IPS DF 19.7 (cell line): Measurements from ENCODE around the gene SMAD7.

ENCODE experiments used
- DNase-seq: peaks from one replicate; pipeline ENCODE4 v3.0.0-alpha.2; 2013; ENCODE audit warnings: low read depth, low spot score

The SMAD7 gene

DNA sequence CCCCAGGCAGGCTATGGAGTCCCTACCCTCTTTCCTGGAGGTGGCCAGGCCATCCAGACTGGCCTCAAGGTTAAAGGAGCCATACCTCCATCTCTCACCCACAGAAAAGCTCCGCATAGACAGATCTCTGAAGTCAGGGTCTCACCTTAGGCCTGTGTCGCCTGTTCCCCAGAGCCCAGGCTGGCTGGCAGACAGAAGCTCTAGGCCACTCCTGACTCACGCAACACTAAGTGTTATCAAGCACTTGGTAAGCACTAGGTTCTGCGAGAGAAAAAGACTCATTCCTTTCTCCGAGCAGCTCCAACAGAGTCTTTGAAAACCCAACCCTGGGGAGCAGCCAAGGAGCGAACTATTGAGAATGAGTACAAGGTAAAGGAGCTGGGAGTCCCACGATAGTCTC is 6.1 kb downstream of the SMAD7 start:
- DNase-seq: no peak

DNA sequence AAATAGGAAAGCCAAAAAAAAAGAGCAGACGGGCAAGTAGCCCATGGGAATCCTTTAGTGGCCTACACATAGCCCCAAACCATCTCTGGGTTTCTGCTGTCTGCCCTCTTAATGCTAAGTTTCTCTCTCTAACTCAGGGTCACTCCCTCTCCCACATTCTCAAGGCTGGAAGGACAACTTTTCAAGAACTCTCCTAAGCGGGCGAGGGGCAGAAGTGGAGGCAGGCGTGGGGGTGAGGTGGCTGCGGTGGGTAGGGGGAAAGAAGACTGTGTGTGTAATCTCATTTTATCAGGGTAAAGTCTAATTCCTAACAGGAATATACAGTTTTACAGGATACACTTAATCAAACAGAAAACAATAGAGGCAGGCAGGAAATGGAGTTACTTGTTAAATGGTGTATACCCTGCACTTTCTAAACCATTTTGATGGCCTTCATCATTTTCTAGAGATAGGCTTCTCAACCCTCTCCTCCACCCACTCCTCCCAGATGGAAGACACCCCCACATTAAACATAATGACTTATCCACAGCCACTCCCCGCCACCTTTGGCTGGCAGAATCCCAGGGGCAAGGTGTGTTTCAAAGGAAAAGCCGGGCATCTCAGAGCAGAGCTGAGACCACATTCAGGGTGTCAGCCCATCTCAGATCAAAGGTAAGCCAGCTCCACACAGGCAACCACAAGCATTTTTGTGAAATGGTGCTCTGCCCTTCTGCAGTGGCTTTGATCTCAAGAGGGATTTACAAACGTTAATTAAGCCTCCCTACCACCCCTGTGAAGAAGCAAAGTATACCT is 6.8 kb downstream of the SMAD7 start:
- DNase-seq: no peak

DNA sequence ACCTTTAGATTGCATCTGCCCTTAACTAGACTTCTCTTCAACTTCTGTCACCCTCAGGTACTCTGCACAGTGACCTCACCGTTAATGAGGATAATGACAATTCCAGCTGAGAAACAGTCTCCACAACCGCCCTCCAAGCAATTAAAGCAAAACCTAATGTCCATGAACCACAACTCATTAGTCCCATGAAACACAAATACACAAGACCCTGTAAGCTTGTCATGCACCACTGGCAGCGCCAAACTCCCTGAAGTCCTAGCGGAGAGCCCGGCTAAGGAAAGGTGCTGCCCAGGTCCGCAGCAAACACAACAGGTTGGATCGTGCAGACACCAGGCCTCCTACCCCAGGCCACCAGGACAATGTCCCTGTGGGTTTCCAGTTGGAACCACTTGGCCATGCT is 7.4 kb downstream of the SMAD7 start:
- no peak for DNase-seq

DNA sequence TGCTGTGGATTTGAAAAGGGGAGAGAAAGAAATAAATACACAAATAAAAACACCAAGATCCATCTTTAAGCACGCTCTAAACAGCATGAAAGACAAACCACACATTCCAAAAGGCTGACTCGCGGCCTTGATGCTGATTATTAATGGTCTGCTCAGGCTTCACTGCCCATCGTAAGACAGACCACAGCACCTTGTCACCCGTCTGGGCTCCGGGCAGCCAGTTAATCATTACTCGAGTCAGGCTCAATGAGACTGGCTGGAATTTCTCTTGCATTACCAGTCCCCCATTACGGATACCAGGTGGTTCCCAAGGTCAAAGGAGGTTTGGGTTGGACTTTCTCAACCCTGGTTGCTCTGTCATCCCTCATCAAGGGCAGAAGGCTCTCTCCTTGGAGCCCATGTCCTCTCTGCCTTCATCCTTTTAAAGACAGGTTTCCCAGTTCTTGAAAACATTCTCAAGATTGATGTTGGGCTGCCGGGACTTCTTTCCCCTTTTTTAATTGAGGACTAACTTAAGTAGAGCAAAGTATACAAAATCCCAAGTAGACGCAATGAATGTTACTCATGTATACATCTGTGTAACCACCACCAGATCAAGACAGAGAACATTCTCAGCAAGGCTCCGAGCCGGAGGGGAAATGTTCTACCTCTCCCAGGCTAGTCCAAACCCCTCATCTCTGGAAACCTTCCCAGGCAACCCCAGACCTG is 8.1 kb downstream of the SMAD7 start:
- DNase-seq: no peak

DNA sequence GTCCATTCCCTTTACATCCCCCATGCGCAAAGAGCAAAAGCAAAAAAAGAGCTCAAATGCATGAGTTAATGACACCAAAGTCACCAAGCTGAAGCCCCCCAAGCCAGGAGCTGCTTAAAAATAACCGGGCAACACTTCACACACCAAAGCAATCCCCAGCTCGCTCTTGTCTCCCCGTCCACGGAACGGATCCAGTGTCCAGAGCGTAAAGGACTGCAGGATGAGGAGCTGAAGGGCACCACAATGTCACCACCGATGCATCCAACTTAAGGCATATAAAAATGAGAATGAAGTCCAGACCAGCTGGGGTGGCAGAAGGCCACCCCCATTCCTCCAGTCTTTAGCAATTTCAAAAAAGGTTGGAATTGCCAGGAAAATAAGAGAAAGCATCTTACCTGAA is 8.7 kb downstream of the SMAD7 start:
- no peak for DNase-seq

DNA sequence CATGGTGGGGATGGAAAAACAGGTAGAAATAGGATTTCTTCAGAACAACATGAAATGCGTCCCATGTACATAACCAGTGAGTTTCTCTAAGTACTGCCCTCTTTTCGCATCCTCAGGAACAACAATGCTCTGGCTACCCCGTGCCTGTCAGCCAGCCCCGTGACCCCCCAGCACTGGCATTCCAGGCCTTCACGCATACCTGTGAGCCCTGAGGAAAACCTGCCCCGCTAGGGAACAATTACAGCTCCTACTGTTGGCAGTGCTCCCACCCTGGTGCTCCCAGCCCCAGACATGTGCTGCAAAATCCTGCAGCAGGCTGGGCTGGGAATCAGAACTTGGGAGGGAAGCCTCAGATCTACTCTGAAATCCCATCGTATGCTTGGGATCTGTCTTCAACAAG is 9.1 kb downstream of the SMAD7 start:
- no peak for DNase-seq

DNA sequence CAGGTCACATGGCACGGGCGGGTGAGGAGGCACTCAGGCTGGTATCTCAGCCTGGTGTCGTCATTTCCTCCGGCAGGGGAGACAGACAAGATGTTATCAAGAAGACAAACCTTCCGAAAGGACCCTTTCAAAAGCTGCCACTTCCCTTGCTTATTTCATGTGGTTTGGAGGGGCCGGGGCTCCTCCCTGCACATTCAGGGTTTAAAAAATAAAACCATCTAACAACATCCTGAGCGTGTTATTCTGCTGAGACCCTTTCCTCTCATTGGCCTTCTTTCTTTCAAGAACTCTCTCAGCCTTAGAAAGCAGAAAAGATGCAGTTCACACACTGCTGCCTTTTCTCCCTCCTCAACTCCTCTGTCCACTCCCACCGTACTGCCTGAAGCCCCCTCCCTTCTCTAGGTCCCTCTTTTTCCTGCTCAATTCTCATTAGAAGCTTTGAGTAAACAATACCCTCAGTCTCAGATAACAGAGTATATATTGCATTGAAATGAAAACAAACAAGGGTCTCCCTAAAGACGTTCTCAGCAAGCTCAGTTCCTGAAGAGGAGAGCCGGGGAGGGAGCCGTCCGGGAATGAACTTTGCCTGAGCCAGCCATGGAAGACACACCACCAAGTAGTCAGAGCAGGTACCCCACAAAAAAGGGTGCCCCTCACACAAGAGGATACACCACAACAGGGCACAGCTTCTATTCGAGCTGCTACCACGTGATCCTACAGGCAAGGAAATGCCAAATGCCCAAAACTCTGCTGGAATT is 9.7 kb downstream of the SMAD7 start:
- DNase-seq: no peak

DNA sequence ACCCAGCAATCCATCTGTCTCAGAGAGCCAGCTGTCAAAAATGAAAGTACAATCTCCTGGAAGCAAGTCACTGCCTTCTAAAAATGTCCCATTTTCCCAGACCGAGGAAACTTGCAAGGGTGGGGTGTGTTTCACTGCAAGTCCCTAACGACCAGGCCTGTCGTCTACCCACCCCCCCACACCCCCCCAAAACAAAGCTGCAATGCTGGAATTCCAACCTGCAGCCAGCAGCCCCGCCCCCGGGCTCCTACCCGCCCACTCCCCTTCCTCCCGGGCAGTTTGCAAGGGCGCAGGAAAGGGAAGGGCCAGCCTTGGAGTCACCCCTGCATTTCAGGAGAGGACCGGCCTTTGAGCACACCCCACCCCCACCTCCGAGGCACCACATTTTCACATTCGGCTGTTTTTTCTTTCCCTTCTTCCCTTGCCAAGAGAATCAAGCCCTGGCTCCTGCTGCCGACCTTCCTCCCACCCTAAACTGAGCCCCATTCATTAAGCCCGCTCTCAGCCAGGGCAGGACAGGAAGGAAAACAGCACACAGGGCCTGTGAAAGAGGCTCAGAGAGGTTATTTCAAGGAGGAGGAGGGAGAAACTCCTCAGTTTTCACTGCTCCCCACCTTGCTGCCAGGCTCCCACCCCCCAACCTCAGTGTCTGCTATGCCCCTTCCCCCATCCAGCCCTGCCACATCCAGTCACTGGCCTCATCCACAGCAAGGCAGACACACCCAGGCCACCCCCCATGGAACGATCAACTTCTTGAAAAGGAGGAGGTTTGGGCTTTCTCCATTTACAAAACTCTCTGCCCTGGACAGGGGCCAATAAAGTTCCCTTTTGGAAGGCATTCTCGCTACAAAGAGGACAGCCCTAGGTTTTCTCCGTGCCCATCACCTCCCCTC is 11.3 kb downstream of the SMAD7 start:
- no peak for DNase-seq

DNA sequence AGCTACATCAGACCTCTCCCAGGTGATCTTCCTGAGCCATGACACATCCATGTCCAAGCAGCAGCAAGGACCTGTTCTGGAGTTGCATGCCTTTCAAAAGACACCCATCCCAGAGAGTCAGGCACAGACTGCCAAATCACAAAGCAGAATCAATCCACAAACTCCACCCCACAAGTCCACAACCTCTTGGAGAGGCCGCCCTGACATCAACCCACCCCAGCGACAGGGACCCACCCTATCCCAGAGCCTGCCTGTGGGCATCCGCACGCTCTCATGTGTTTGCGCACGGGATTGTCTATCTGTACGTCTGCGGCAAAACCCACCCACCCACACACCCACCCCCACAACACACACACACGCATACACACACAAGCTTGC is 11.9 kb downstream of the SMAD7 start:
- DNase-seq: no peak

DNA sequence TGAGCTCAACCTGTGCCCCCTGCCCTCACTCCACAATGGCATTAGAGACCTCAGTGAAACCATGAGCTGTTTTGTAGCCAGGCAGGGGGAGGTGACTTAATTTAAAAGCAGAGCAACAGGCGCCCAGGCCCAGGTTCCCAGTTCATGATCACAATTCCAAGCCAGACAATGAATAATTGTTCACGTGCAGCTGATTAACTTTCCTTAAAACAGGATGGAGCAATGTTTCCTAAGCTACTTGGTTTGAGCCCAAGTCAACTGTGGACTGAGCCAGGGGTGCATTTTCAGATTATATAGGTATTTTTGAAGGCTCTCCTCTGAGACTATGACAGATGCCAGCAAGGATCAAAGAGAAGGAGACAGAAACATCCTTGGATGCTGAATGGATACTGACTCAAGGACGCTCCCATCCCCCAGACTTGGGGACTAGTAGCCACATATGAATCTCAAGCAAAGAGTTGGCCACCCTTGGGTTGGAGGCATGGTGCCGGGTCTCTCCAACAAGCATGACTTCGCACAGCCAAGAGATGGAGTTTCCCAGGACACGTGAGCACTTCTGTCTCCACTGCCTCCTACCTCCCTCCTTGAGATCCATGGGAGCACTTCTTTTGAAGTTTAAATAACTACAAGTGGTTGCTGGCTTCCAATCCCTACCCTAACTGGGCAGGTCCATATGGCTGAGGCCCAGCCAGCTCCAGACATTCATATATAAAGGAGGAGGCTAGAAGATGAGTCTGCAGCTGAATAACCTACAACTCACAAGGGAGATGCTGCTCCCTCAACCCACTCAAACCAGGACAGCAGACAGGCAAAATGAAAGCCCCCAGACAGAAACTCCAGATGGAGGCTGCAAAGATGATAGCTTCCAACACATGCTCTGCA is 12.7 kb downstream of the SMAD7 start:
- DNase-seq: no peak

DNA sequence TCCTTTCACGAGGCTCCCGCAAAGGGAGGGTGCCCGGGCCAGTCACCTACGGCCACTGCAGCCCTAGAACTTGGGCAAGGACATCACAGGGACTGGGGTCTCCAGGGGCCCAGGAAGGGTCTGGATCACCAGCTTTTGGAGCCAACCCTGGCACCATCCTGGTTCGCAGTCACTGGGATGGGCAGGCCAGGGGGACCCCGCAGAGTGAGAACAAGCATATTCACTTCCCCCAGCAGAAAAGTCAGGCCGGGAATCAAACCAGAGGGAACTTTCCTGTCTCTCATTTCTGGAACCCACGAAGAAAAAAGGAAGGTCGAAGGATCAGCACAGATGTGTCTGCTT is 15.4 kb downstream of the SMAD7 start:
- no peak for DNase-seq

DNA sequence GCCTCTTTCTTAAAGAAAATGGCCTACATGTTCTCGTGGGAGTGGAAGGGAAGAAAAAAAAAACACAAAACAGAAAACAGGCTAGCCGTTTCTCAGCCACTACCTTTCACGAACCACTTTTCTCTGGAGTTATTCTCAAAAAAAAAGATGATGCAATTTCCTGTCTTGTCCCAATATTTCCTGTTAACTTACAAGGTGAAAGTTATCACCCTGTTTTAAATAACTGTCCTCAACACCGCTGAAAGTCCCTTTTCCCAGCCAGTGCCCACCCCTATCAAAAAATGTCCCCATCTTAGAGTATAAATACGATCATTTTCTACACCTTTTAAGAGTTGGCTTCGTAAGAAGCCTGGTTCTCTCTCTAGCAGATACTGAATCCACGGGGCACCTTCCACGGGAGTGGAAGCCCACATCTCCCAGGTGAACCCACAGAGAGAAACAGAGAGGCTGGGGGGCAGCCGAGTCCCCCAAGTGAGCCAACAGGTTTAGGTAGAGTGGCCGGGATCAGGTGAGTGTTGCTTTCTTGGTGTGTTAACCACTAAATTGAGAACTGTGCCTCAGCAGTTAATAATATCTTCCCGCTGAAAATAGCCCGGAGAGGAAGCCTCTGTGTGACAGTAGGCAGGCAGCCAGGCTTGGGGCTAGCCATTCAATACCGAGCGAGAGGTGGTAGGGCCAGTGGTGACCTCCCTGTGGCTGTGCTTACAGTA is 15.9 kb downstream of the SMAD7 start:
- no peak for DNase-seq

DNA sequence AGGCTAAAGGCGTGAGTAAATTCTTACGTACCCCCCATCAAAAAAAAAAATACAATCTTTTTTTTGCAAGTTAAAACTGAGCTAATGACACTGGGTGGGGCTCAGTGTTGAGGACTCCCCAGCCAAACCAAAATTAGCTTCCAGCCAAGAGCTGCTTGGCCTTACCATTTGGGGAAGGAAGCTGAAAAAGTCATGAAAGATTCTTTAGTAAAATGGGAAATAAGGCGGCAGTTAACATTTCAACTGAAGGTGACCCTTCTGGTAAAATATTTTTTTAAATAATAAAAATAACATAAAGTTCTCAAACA is 16.4 kb downstream of the SMAD7 start:
- DNase-seq: no peak

DNA sequence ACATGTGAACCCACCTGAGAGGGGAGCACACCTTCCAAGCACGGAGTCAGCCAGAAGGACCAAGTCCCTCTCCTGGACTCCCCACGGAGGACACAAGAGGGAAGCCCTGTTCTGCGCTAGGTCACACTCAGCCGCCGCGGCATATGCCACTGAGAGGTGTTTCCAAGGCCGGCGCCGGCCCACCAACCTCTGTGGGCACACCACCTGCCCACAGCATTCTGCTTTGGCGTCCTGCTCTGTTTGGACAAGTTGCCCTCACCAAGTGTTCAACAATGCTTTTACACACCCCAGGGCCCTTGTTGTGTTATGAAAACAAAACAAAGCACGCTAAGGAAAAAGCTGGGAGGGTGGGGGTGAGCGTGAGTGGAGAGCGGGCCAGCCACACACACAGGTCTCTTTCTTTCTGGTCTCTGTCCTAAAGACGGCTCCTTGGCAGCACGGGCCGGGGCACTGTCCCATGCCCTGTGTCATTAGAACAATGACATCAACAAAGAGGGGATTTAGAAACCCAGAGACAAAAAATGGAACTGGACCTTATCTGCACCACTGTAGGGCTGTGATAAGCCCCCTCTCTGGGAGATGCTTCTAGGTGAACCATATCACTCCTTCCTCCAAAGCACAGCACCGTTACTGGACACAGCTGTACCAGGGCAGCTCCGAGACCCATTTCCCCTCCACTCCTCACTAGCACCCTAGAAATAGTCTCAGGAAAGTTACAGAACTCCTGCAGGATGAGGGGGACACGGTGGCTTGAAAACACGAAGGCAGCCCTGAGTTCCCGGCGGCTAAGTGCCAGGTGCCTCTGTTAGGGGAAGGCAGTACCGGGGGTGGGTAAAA is 17.0 kb downstream of the SMAD7 start:
- no peak for DNase-seq

DNA sequence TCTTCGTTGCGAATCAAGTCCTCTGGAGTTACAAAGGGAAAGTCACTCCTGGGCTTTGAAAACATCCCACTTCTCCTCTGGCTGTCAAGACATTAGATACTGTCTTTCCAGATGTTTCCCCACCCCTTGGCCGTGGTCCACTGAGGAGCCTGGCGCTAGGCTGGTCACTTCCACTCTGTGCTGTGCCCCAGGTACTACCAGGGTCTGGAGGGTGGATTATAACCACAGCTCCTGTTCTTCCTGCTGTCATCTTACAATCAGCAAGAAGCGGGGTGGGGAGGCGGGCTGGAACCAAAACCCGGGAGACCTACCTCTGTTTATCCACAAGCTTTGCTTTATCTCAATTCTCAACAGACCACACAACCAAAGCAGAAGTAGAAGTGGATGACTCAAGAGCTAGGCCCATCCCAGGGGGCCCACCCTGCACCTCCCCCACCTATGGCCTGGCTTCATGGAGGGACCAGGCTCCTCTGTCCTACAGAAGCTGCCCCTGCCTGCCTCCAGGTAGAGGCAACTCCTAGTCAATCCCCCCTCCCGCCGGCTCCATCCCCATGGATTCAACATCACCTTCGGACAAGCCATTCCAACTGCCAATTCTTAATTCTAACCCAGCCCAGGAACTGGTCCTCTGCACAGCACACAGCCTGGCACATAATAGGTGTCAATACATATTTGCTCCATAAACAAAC is 17.8 kb downstream of the SMAD7 start:
- no peak for DNase-seq

DNA sequence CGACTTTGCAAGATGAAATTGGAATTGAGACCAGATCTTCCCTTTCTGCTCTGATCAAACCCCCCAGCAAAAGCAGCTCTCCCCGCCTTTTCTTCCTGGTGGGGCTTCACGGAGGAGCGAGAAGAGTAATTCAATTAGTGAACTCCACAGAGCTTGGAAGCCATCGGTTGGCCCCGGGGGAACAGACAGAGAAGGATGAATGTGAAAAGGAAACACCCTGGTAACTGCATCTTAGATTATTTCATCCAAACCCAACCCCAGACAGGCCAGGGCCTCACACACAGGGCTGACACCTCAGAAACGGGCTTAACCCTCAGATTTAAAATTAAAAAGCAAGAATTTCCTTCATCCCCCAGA is 18.3 kb downstream of the SMAD7 start:
- DNase-seq: no peak

DNA sequence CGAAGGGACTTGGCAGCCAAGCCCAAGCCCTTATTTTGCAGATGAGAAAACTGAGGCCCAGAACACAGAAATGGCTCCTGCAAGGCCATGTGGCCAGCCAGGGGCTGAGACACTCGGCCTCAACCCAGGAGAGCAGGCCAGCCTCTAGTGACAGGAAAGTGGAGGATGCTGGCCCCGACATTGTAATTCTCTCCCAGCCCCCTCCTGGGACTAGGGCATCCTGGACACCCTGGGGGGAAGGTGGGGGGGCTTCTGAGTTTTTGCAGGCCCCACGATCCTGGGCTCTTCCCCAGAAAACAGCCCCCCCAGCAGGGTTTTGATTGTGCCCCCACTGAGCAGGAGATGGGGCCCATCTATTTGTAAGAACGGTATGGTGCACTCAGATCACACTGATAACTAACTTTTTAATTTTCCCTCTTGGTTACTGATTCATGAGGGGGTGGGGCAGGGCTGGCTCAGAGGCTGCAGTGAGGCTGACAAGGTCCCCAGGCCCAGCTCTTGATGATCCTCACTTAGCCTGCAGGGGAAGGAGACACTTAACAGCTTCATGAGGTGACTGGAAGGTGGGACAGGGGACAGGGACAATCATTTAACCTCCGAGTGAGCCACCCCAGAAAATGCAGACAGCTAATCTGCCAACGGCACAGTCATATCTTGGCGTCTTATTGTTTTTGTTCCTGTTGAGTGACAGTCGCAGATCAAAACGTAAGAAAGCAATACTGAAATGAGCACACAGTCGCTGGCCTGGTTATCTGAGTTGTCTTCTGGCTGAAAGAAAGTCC is 18.9 kb downstream of the SMAD7 start:
- no peak for DNase-seq

DNA sequence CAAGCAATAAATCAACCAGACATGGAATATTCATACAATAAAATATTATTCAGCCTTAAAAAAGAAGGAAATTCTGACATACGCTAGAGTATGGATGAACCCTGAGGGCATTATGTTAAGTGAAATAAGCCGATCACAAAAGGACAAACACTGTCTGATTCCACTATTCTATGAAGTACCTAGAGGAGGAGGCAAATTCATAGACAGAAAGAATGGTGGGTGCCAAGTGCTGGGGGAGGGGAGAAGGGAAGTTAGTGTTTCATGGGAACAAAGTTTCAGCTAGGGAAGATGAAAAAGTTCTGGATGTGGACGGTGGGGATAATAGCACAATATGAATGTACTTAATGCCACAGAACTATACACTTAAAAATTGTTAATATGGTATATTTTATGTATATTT is 19.8 kb downstream of the SMAD7 start:
- no peak for DNase-seq
